ENCODE data around the gene YPEL2.
A peak's percentile ranks its signal among the peaks of the same experiment; 100 is the strongest.

The YPEL2 gene

GRCh38 chr17:59373882-59374495 is 42.5 kb downstream of the YPEL2 start:
- no peak overlapping the region for H3K4me2 ChIP-seq (ENCODE audit: low read length)
- H3F3A ChIP-seq (ENCODE audit: control insufficient read depth, insufficient read depth): peaks cover 4% of the 10 kb centered on the region; the same call in 1 of the 2 replicates
- H3K9me3 ChIP-seq (ENCODE audit: control insufficient read depth, insufficient read depth, low read length): no peaks in the 10 kb centered on the region
- no peak overlapping the region for H3K27ac ChIP-seq (ENCODE audit: low read depth, low read length)
- TF ChIP-seq EZH2phosphoT487 (IDR thresholded peaks at IDR 0.05; ENCODE audit: borderline replicate concordance, low read length) (no peak), CTCF (IDR thresholded peaks at IDR 0.05; ENCODE audit: low read depth, low read length, poor library complexity, severe bottlenecking) (no peak)
- no peaks in the 10 kb centered on the region for H3K27me3 ChIP-seq (ENCODE audit: control insufficient read depth, low read length)
- H3K79me2 ChIP-seq (ENCODE audit: control insufficient read depth, low read length): no peaks in the 10 kb centered on the region
- H3K36me3 ChIP-seq (ENCODE audit: control insufficient read depth, low read length): no peaks in the 10 kb centered on the region
- H3K4me1 ChIP-seq (ENCODE audit: control insufficient read depth, low read length): peaks cover 53% of the 10 kb centered on the region
- H4K20me1 ChIP-seq (ENCODE audit: control insufficient read depth, insufficient read depth, low read depth, low read length): no peaks in the 10 kb centered on the region
- H3K4me3 ChIP-seq (ENCODE audit: low read length): no peak overlapping the region
- H3K9me2 ChIP-seq (replicated peaks; ENCODE audit: control insufficient read depth, low read length): no peaks in the 10 kb centered on the region

GRCh38 chr17:59374612-59375011 is 43.2 kb downstream of the YPEL2 start:
- Histone ChIP-seq H3K27ac (ENCODE audit: low read depth, low read length) (no peak overlapping the region), H3F3A (ENCODE audit: control insufficient read depth, insufficient read depth) (peaks cover 4% of the 10 kb centered on the region; the same call in 1 of the 2 replicates), H3K9me2 (replicated peaks; ENCODE audit: control insufficient read depth, low read length) (no peaks in the 10 kb centered on the region), H4K20me1 (ENCODE audit: control insufficient read depth, insufficient read depth, low read depth, low read length) (no peaks in the 10 kb centered on the region), H3K27me3 (ENCODE audit: control insufficient read depth, low read length) (no peaks in the 10 kb centered on the region), H3K79me2 (ENCODE audit: control insufficient read depth, low read length) (no peaks in the 10 kb centered on the region), H3K4me1 (ENCODE audit: control insufficient read depth, low read length) (peaks cover 53% of the 10 kb centered on the region), H3K4me3 (ENCODE audit: low read length) (no peak overlapping the region), H3K4me2 (ENCODE audit: low read length) (no peak overlapping the region), H3K36me3 (ENCODE audit: control insufficient read depth, low read length) (no peaks in the 10 kb centered on the region), H3K9me3 (ENCODE audit: control insufficient read depth, insufficient read depth, low read length) (no peaks in the 10 kb centered on the region)
- TF ChIP-seq CTCF (IDR thresholded peaks at IDR 0.05; ENCODE audit: low read depth, low read length, poor library complexity, severe bottlenecking): no peak
- TF ChIP-seq EZH2phosphoT487 (IDR thresholded peaks at IDR 0.05; ENCODE audit: borderline replicate concordance, low read length): no peak

- TF ChIP-seq CTCF (IDR thresholded peaks at IDR 0.05; ENCODE audit: low read depth, low read length, poor library complexity, severe bottlenecking) (no peak), EZH2phosphoT487 (IDR thresholded peaks at IDR 0.05; ENCODE audit: borderline replicate concordance, low read length) (no peak)
- Histone ChIP-seq H3K27ac (ENCODE audit: low read depth, low read length) (no peak overlapping the region), H3K79me2 (ENCODE audit: control insufficient read depth, low read length) (no peaks in the 10 kb centered on the region), H3K27me3 (ENCODE audit: control insufficient read depth, low read length) (no peaks in the 10 kb centered on the region), H3K9me2 (replicated peaks; ENCODE audit: control insufficient read depth, low read length) (no peaks in the 10 kb centered on the region), H3K4me1 (ENCODE audit: control insufficient read depth, low read length) (peaks cover 47% of the 10 kb centered on the region), H3F3A (ENCODE audit: control insufficient read depth, insufficient read depth) (peaks cover 4% of the 10 kb centered on the region; the same call in 1 of the 2 replicates), H3K36me3 (ENCODE audit: control insufficient read depth, low read length) (no peaks in the 10 kb centered on the region), H3K9me3 (ENCODE audit: control insufficient read depth, insufficient read depth, low read length) (no peaks in the 10 kb centered on the region), H4K20me1 (ENCODE audit: control insufficient read depth, insufficient read depth, low read depth, low read length) (no peaks in the 10 kb centered on the region), H3K4me3 (ENCODE audit: low read length) (no peak overlapping the region), H3K4me2 (ENCODE audit: low read length) (peak overlapping the region; percentile 36)
These were observed 44.4 kb downstream of the YPEL2 start for GRCh38 chr17:59375857-59376256.
